ENCODE measurements around the gene ADAMTS17.

GRCh38 chr15:100278596-100279380 lies 63.0 kb downstream of the ADAMTS17 start:
- no peak for TF ChIP-seq POLR2A (IDR thresholded peaks at IDR 0.05; ENCODE audit: low read depth, low read length)
- TF ChIP-seq POLR2AphosphoS5 (IDR thresholded peaks at IDR 0.05; ENCODE audit: low read depth, low read length): no peak
- no peak for TF ChIP-seq TAF1 (IDR thresholded peaks at IDR 0.05; ENCODE audit: borderline replicate concordance, low read depth, low read length)
